Neural cell (in vitro differentiated cells): ENCODE results near the gene RNF227. TPM values are rescaled to one million over a fixed set of nuclear protein-coding genes. Genes with fewer than 3 reads are reported as not detected.

Experiments
- H2AFZ ChIP-seq: fragments of 200-600, 300-800 bp; sonication (generic), shearing (Covaris generic); 2 replicates; pipeline ENCODE4 v1.6.0; 2014; ENCODE audit warnings: low read depth, mild to moderate bottlenecking, antibody characterized with exemption, low read length, moderate library complexity
- H3F3A ChIP-seq: fragments of 200-600 bp; shearing (Covaris generic); 2 replicates; pipeline ENCODE4 v1.6.1; 2016; ENCODE audit warnings: mild to moderate bottlenecking, moderate library complexity, mixed read lengths, antibody characterized with exemption, low read length; ENCODE audit not compliant: insufficient read depth, poor library complexity, severe bottlenecking
- H3K27ac ChIP-seq: fragments of 200-600, 300-800 bp; sonication (generic), shearing (Covaris generic); 2 replicates; pipeline ENCODE4 v1.5.1; 2014; ENCODE audit warnings: mild to moderate bottlenecking, low read length, moderate library complexity
- H3K27me3 ChIP-seq: fragments of 300-800, 200-600 bp; sonication (generic), shearing (Covaris generic); 2 replicates; pipeline ENCODE4 v1.6.0; 2014; ENCODE audit warnings: mild to moderate bottlenecking, low read depth, low read length, moderate library complexity; ENCODE audit not compliant: insufficient read depth
- H3K36me3 ChIP-seq: fragments of 300-800, 200-600 bp; sonication (generic), shearing (Covaris generic); 2 replicates; pipeline ENCODE4 v1.5.1; 2014; ENCODE audit warnings: mild to moderate bottlenecking, antibody characterized with exemption, low read length, moderate library complexity; ENCODE audit not compliant: insufficient read depth
- H3K4me2 ChIP-seq: fragments of 300-800, 200-600 bp; sonication (generic), shearing (Covaris generic); 2 replicates; pipeline ENCODE4 v1.6.0; 2014; ENCODE audit warnings: mild to moderate bottlenecking, low read length
- H3K4me3 ChIP-seq: fragments of 300-800, 200-600 bp; sonication (generic), shearing (Covaris generic); 2 replicates; pipeline ENCODE4 v1.5.1; 2014; ENCODE audit warnings: mild to moderate bottlenecking, low read length, moderate library complexity
- H3K79me2 ChIP-seq: fragments of 200-600 bp; shearing (Covaris generic); replicated peaks from 2 replicates; pipeline ENCODE4 v1.6.0; 2014; ENCODE audit warnings: mild to moderate bottlenecking, low read length, moderate library complexity; ENCODE audit not compliant: insufficient read depth
- H3K9ac ChIP-seq: fragments of 300-800, 200-600 bp; sonication (generic), shearing (Covaris generic); 2 replicates; pipeline ENCODE4 v1.6.1; 2016; ENCODE audit warnings: mild to moderate bottlenecking, low read length, mixed read lengths
- H3K9me2 ChIP-seq: fragments of 200-600 bp; shearing (Covaris generic); 2 replicates; pipeline ENCODE4 v1.6.1; 2016; ENCODE audit warnings: mild to moderate bottlenecking, low read length, mixed read lengths; ENCODE audit not compliant: insufficient read depth
- H3K9me3 ChIP-seq: fragments of 200-600, 300-800 bp; sonication (generic), shearing (Covaris generic); 2 replicates; pipeline ENCODE4 v1.6.1; 2016; ENCODE audit warnings: mild to moderate bottlenecking, mixed run types, low read length, moderate library complexity, mixed read lengths
- H4K20me1 ChIP-seq: fragments of 200-600 bp; shearing (Covaris generic); 2 replicates; pipeline ENCODE4 v1.6.1; 2016; ENCODE audit warnings: mild to moderate bottlenecking, mixed run types; ENCODE audit not compliant: insufficient read depth
- EP300 ChIP-seq: fragments of 450-650 bp; conservative IDR thresholded peaks from 2 replicates; pipeline ENCODE4 v1.6.1; 2014; ENCODE audit warnings: antibody characterized with exemption, mild to moderate bottlenecking, moderate library complexity; ENCODE audit not compliant: poor library complexity, severe bottlenecking
- EZH2 ChIP-seq: fragments of 200-600, 300-800 bp; shearing (Covaris generic), sonication (generic); IDR thresholded peaks from 2 replicates; pipeline ENCODE4 v1.6.1; 2014; ENCODE audit warnings: antibody characterized with exemption, low read length, borderline replicate concordance, mild to moderate bottlenecking; ENCODE audit not compliant: insufficient read depth, poor library complexity, severe bottlenecking
- MXI1 ChIP-seq: fragments of 450-650 bp; conservative IDR thresholded peaks from 2 replicates; pipeline ENCODE4 v1.6.1; 2014; ENCODE audit warnings: antibody characterized with exemption, mild to moderate bottlenecking; ENCODE audit not compliant: poor library complexity, severe bottlenecking
- POLR2AphosphoS5 ChIP-seq: IDR thresholded peaks from 2 replicates; pipeline ENCODE4 v1.6.1; 2012
- RAD21 ChIP-seq: fragments of 450-650 bp; conservative IDR thresholded peaks from 2 replicates; pipeline ENCODE4 v1.6.1; 2014; ENCODE audit warnings: antibody characterized with exemption, mild to moderate bottlenecking, moderate library complexity
- REST ChIP-seq: IDR thresholded peaks from 2 replicates; pipeline ENCODE4 v1.6.1; 2012; ENCODE audit warnings: borderline replicate concordance
- SMC3 ChIP-seq: fragments of 450-650 bp; conservative IDR thresholded peaks from 2 replicates; pipeline ENCODE4 v1.6.1; 2014; ENCODE audit warnings: antibody characterized with exemption, mild to moderate bottlenecking, moderate library complexity; ENCODE audit not compliant: poor library complexity
- TAF1 ChIP-seq: IDR thresholded peaks from 2 replicates; pipeline ENCODE4 v1.6.1; 2012; ENCODE audit warnings: low read depth
- polyA plus RNA-seq: library from polyadenylated mRNA; depleted of rRNA; stranded (reverse); fragments of >200 nt; gene quantifications from 2 replicates; pipeline ENCODE4 v1.2.3, GENCODE V29; 2014
- TF ChIP-seq, protein P1 (sequence below): fragments of 450-650 bp; IDR thresholded peaks from 2 replicates; pipeline ENCODE4 v1.5.1; 2014; ENCODE audit warnings: antibody characterized with exemption, mild to moderate bottlenecking, moderate library complexity; ENCODE audit not compliant: poor library complexity, severe bottlenecking

The RNF227 gene
- polyA plus RNA-seq, 1 donor from 2014 or later: 69.9 TPM

DNA sequence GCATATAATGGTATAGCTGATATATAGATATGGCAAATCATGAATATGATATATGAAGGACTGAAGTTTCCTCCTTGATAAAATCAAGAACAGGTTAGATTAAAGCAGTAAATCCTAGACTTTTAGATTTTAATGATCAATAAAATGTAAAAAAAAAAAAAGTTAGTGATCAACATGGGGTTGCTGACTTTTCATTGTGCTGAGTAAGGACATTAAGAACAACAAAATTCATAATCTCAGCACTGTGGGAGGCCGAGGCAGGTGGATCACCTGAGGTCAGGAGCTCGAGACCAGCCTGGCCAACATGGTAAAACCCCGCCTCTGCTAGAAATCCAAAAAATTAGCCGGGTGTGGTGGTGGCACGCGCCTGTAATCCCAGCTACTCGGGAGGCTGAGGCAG, 37.9 kb downstream of the RNF227 start:
- Histone ChIP-seq H3K9ac (no peak overlapping the region), H3K9me3 (no peaks in the 10 kb centered on the region), H3K9me2 (no peaks in the 10 kb centered on the region), H3K27ac (no peak overlapping the region), H3K36me3 (no peaks in the 10 kb centered on the region), H3K4me3 (no peak overlapping the region), H3K4me2 (no peak overlapping the region), H2AFZ (no peak overlapping the region), H3K79me2 (peaks cover 11% of the 10 kb centered on the region), H3K27me3 (no peaks in the 10 kb centered on the region), H3F3A (peaks cover 5% of the 10 kb centered on the region), H4K20me1 (no peaks in the 10 kb centered on the region)
- TF ChIP-seq EP300 (no peak), EZH2 (no peak), SMC3 (no peak), TAF1 (no peak), RAD21 (no peak), MXI1 (no peak), POLR2AphosphoS5 (no peak), REST (no peak)
- TF ChIP-seq, protein P1, sequence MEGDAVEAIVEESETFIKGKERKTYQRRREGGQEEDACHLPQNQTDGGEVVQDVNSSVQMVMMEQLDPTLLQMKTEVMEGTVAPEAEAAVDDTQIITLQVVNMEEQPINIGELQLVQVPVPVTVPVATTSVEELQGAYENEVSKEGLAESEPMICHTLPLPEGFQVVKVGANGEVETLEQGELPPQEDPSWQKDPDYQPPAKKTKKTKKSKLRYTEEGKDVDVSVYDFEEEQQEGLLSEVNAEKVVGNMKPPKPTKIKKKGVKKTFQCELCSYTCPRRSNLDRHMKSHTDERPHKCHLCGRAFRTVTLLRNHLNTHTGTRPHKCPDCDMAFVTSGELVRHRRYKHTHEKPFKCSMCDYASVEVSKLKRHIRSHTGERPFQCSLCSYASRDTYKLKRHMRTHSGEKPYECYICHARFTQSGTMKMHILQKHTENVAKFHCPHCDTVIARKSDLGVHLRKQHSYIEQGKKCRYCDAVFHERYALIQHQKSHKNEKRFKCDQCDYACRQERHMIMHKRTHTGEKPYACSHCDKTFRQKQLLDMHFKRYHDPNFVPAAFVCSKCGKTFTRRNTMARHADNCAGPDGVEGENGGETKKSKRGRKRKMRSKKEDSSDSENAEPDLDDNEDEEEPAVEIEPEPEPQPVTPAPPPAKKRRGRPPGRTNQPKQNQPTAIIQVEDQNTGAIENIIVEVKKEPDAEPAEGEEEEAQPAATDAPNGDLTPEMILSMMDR: no peak

GRCh38 chr17:7875804-7876370, 40.2 kb downstream of the RNF227 start:
- H3K9me3 ChIP-seq: no peaks in the 10 kb centered on the region
- no peak overlapping the region for H3K27ac ChIP-seq
- TF ChIP-seq EP300 (no peak), SMC3 (no peak), POLR2AphosphoS5 (no peak), MXI1 (no peak), EZH2 (no peak), RAD21 (no peak), REST (no peak), TAF1 (no peak)
- TF ChIP-seq, protein P1: no peak
- no peak overlapping the region for H3K4me3 ChIP-seq
- no peaks in the 10 kb centered on the region for H4K20me1 ChIP-seq
- H3F3A ChIP-seq: no peaks in the 10 kb centered on the region
- H3K4me2 ChIP-seq: no peak overlapping the region
- H3K36me3 ChIP-seq: no peaks in the 10 kb centered on the region
- H3K27me3 ChIP-seq: no peaks in the 10 kb centered on the region
- H3K79me2 ChIP-seq: peaks cover 8% of the 10 kb centered on the region
- no peak overlapping the region for H3K9ac ChIP-seq
- H2AFZ ChIP-seq: no peak overlapping the region
- H3K9me2 ChIP-seq: no peaks in the 10 kb centered on the region
